Stomach (tissue), 4 donors: ENCODE data around the gene HIBADH.

Source experiments
- POLR2A ChIP-seq, 4 donors: fragments of 450-650 bp; IDR thresholded peaks; one replicate each; pipeline ENCODE4 v1.6.1; 2016; ENCODE audit warnings: antibody characterized with exemption in 4 of 4, control low read depth in 2 of 4, mild to moderate bottlenecking in 1 of 4, moderate library complexity in 1 of 4
- TF ChIP-seq, protein P1 (sequence below), 7 experiments: fragments of 450-650 bp in 4 of 7; fragments of 200-600 bp in 3 of 7; sonication (generic) in 3 of 7; IDR thresholded peaks; one replicate each; pipeline ENCODE4 v1.5.1; 2016 to 2019; ENCODE audit warnings: antibody characterized with exemption in 7 of 7, control low read depth in 2 of 7, mild to moderate bottlenecking in 1 of 7

DNA sequence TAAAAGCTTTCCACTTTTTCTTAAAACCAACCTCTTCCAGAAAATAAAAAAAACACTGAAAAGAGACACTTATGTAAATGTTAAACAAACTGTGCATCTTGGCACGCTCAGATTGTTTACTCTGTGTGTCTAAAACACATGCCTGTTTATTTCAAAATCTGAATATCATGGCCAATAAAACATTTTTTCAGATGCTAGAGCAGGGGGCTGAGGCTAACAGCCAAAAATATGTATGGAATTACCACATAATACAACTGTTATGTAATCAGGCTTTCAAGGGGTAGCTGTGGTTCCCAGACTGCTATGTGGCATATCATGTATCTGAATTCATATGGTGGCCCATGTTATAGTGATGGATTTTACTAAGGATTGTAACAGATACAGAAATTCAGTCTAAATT is 130.4 kb downstream of the HIBADH start:
- TF ChIP-seq POLR2A (IDR thresholded peaks at IDR 0.05), result no peak
- TF ChIP-seq, protein P1, sequence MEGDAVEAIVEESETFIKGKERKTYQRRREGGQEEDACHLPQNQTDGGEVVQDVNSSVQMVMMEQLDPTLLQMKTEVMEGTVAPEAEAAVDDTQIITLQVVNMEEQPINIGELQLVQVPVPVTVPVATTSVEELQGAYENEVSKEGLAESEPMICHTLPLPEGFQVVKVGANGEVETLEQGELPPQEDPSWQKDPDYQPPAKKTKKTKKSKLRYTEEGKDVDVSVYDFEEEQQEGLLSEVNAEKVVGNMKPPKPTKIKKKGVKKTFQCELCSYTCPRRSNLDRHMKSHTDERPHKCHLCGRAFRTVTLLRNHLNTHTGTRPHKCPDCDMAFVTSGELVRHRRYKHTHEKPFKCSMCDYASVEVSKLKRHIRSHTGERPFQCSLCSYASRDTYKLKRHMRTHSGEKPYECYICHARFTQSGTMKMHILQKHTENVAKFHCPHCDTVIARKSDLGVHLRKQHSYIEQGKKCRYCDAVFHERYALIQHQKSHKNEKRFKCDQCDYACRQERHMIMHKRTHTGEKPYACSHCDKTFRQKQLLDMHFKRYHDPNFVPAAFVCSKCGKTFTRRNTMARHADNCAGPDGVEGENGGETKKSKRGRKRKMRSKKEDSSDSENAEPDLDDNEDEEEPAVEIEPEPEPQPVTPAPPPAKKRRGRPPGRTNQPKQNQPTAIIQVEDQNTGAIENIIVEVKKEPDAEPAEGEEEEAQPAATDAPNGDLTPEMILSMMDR (IDR thresholded peaks at IDR 0.05), result no peak
